Measurements from ENCODE around the gene UBC.
A peak's percentile ranks its signal among the peaks of the same experiment; 100 is the strongest.
"Not testable (repeated sequence)": the region's sequence is repeated elsewhere in the genome, so short reads cannot be mapped to it uniquely, and the experiment has no call there.

UBC gene

DNA sequence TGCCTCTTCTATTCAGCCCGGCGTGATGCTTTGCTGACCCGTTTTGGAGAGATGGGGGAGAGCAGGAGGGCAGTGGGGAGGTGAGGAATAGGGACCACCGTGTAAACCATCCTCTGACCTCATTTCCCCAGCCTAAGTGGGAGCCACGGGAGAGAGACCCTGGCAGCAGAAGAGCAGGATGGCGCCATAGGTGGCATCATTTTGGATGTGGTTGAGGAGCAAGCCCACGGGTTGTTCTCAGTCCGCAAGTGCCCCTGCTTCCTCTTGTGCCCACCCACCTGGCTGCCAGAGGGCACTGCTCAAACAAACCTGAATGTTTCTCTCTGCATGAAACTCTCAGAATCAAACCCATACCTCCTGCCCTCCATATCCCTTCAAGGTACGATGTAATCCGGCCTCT is 10.7 kb upstream of the UBC start:
- Mint-ChIP-seq H3K9me3 (peaks cover 11% of the 10 kb centered on the region), H3K4me1 (peaks cover 32% of the 10 kb centered on the region), H3K27ac (no peak overlapping the region)

DNA sequence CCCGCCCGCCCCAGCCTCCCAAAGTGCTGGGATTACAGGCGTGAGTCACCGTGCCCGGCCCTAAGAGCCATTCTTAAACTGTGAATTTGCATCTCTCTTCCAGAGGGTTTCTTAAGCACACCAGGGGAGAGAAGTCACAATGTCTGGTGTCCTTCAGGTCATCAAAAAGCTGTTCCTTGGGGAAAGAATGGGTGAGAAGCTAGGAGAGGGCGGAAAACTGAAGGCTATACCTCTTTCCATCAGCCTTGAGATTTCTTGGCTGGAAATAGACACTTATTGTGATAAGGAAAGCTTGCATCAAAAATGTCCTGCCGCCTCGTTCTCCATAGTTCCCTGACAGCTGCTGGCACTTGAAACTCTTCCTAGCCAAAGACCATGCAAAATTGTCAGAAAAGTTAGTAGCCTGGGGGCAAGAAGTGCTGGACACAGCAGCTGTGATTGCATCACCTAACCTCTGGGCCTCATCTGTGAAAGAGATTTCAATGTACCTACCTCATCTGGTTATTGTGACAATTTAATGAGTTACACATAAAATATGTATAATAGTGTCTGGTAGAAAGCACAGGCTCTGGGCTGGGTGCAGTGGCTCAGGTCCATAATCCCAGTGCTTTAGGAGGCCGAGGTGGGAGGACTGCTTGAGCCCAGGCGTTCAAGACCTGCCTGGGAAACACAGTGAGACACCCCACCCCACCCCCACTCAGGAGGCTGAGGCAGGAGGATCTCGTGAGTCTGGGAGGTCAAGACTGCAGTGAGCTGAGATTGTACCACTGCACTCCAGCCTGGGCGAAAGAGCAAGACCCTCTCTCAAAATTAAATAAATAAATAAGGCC is 9.7 kb upstream of the UBC start:
- Mint-ChIP-seq H3K36me3 (ENCODE audit: low read depth) (no peaks in the 10 kb centered on the region), H3K9me3 (peaks cover 11% of the 10 kb centered on the region), H3K4me1 (peaks cover 42% of the 10 kb centered on the region), H3K27ac (no peak overlapping the region), H3K4me3 (no peak overlapping the region), H3K27me3 (ENCODE audit: low read depth, poor library complexity) (peaks cover 18% of the 10 kb centered on the region)
- no peak for DNase-seq
- TF ChIP-seq, protein P1, sequence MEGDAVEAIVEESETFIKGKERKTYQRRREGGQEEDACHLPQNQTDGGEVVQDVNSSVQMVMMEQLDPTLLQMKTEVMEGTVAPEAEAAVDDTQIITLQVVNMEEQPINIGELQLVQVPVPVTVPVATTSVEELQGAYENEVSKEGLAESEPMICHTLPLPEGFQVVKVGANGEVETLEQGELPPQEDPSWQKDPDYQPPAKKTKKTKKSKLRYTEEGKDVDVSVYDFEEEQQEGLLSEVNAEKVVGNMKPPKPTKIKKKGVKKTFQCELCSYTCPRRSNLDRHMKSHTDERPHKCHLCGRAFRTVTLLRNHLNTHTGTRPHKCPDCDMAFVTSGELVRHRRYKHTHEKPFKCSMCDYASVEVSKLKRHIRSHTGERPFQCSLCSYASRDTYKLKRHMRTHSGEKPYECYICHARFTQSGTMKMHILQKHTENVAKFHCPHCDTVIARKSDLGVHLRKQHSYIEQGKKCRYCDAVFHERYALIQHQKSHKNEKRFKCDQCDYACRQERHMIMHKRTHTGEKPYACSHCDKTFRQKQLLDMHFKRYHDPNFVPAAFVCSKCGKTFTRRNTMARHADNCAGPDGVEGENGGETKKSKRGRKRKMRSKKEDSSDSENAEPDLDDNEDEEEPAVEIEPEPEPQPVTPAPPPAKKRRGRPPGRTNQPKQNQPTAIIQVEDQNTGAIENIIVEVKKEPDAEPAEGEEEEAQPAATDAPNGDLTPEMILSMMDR (IDR thresholded peaks at IDR 0.05): no peak

More for the DNA sequence above, 10.7 kb upstream of the UBC start:
- no peaks in the 10 kb centered on the region for H3K36me3 Mint-ChIP-seq (ENCODE audit: low read depth)
- TF ChIP-seq, protein P1 (IDR thresholded peaks at IDR 0.05): no peak
- H3K4me3 Mint-ChIP-seq: no peak overlapping the region
- peaks cover 18% of the 10 kb centered on the region for H3K27me3 Mint-ChIP-seq (ENCODE audit: low read depth, poor library complexity)
- no peak for DNase-seq

DNA sequence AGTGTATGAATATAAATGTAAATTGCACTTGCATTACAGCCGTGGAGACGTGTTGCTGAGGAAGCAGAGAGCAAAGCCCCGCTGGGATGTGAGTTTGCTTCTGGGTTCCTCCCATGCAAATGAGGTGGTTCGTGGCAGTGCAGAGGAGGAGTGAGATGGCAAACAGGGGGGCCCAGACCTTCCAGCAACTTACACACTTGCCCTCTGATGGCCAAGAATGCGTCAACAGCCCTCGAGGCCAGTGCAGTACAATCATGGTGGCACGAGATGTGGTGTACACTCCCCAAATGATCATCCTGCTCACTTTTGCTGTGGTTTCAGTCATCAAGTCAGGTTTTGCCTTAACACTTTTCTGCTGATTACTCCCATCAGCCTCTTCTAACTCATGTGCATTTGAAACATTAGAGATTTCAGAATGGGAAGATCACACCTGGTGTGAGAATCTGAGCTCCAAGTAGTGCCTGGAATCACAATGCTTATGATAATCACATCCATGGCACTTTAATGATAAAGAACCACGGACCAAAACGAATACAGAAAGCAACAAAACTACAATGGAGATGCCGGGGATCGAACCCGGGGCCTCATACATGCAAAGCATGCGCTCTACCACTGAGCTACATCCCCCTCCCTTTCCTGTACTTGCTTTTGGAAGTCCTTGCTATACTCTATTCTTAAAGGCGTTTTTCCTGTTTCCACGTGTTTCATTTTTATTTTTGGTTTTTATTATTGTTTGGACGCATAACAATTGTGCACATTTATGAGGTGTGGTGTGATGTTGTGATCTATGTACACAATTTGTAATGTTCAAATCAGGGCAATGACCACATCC is 7.0 kb upstream of the UBC start:
- Mint-ChIP-seq H3K4me1 (peaks cover 64% of the 10 kb centered on the region), H3K4me3 (peak overlapping the region; percentile 78), H3K36me3 (ENCODE audit: low read depth) (no peaks in the 10 kb centered on the region), H3K27ac (peak overlapping the region; percentile 94), H3K9me3 (peaks cover 3% of the 10 kb centered on the region), H3K27me3 (ENCODE audit: low read depth, poor library complexity) (peaks cover 11% of the 10 kb centered on the region)
- peak; percentile 74 for DNase-seq
- TF ChIP-seq, protein P1 (IDR thresholded peaks at IDR 0.05): no peak

GRCh38 chr12:124920353-124920935 is 6.0 kb upstream of the UBC start:
- H3K27me3 Mint-ChIP-seq (ENCODE audit: low read depth, poor library complexity): peaks cover 11% of the 10 kb centered on the region
- H3K4me3 Mint-ChIP-seq: peak overlapping the region; percentile 78
- H3K4me1 Mint-ChIP-seq: peaks cover 74% of the 10 kb centered on the region
- TF ChIP-seq, protein P1 (IDR thresholded peaks at IDR 0.05): no peak
- H3K9me3 Mint-ChIP-seq: peaks cover 3% of the 10 kb centered on the region
- peak overlapping the region; percentile 95 for H3K27ac Mint-ChIP-seq
- no peak for DNase-seq
- no peaks in the 10 kb centered on the region for H3K36me3 Mint-ChIP-seq (ENCODE audit: low read depth)

GRCh38 chr12:124919521-124920352 is 5.3 kb upstream of the UBC start:
- no peaks in the 10 kb centered on the region for H3K36me3 Mint-ChIP-seq (ENCODE audit: low read depth)
- H3K27ac Mint-ChIP-seq: peak overlapping the region; percentile 90
- peaks cover 3% of the 10 kb centered on the region for H3K9me3 Mint-ChIP-seq
- H3K27me3 Mint-ChIP-seq (ENCODE audit: low read depth, poor library complexity): peaks cover 11% of the 10 kb centered on the region
- TF ChIP-seq, protein P1 (IDR thresholded peaks at IDR 0.05): no peak
- H3K4me1 Mint-ChIP-seq: peaks cover 79% of the 10 kb centered on the region
- H3K4me3 Mint-ChIP-seq: peak overlapping the region; percentile 78
- DNase-seq: no peak

- Mint-ChIP-seq H3K27ac (peak overlapping the region; percentile 100), H3K9me3 (peaks cover 14% of the 10 kb centered on the region), H3K27me3 (ENCODE audit: low read depth, poor library complexity) (peaks cover 20% of the 10 kb centered on the region), H3K4me1 (peaks cover 85% of the 10 kb centered on the region), H3K4me3 (peak overlapping the region; percentile 100), H3K36me3 (ENCODE audit: low read depth) (peaks cover 10% of the 10 kb centered on the region)
- not testable (repeated sequence) for DNase-seq
These were observed 4.2 kb upstream of the UBC start for GRCh38 chr12:124918622-124918988.
